ENCODE results near the gene TSC22D1.

Gene TSC22D1

GRCh38 chr13:44382635-44383145, 193.4 kb downstream of the TSC22D1 start:
- no peak for DNase-seq (ENCODE audit: low read depth)
